Fibroblast of lung (primary cell): ENCODE data around the gene LOC101059915.

Source experiments
- DNase-seq, 2 donors: peaks; one replicate each; pipeline versions ENCODE4 v3.0.0 to v3.0.0-alpha.2; 2010; ENCODE audit warnings: low read depth in 2 of 2
- H2AFZ ChIP-seq: 2 replicates; pipeline ENCODE4 v1.5.1; 2012; ENCODE audit warnings: low read length, control low read depth, inconsistent platforms
- H3K27ac ChIP-seq: 2 replicates; pipeline ENCODE4 v1.5.1; 2011; ENCODE audit warnings: low read length, control low read depth; ENCODE audit not compliant: insufficient read depth
- H3K27me3 ChIP-seq: 2 replicates; pipeline ENCODE4 v1.5.1; 2011; ENCODE audit warnings: mild to moderate bottlenecking, low read length; ENCODE audit not compliant: control insufficient read depth, insufficient read depth
- H3K36me3 ChIP-seq: 2 replicates; pipeline ENCODE4 v1.5.1; 2011; ENCODE audit warnings: low read length; ENCODE audit not compliant: control insufficient read depth, insufficient read depth
- H3K4me1 ChIP-seq: 2 replicates; pipeline ENCODE4 v1.5.1; 2011; ENCODE audit warnings: low read length; ENCODE audit not compliant: control insufficient read depth, insufficient read depth; ENCODE audit errors: extremely low read depth
- H3K4me2 ChIP-seq: 2 replicates; pipeline ENCODE4 v1.5.1; 2011; ENCODE audit warnings: low read length, control low read depth; ENCODE audit not compliant: insufficient read depth; ENCODE audit errors: extremely low read depth
- H3K4me3 ChIP-seq, 4 experiments: fragments of 200-600 bp in 1 of 4; sonication (generic) in 1 of 4; replicated peaks in 1 of 4; 2 replicates each; pipeline ENCODE4 v1.5.1; 2011 to 2016; ENCODE audit warnings: low read length in 4 of 4, low read depth in 3 of 4, mild to moderate bottlenecking in 3 of 4, control low read depth in 2 of 4, inconsistent platforms in 1 of 4, mixed read lengths in 1 of 4; ENCODE audit not compliant: insufficient read depth in 1 of 4; ENCODE audit errors: control extremely low read depth in 1 of 4
- H3K79me2 ChIP-seq: 2 replicates; pipeline ENCODE4 v1.5.1; 2012; ENCODE audit warnings: mild to moderate bottlenecking, low read length, inconsistent platforms; ENCODE audit not compliant: control insufficient read depth, insufficient read depth
- H3K9ac ChIP-seq: 2 replicates; pipeline ENCODE4 v1.5.1; 2011; ENCODE audit warnings: mild to moderate bottlenecking, low read length, control low read depth; ENCODE audit not compliant: insufficient read depth
- H3K9me3 ChIP-seq: 2 replicates; pipeline ENCODE4 v1.5.1; 2012; ENCODE audit warnings: low read depth, low read length; ENCODE audit not compliant: control insufficient read depth, insufficient read depth
- H4K20me1 ChIP-seq: 2 replicates; pipeline ENCODE4 v1.5.1; 2011; ENCODE audit warnings: low read length; ENCODE audit not compliant: control insufficient read depth, insufficient read depth; ENCODE audit errors: extremely low read depth
- EZH2 ChIP-seq: IDR thresholded peaks from 2 replicates; pipeline ENCODE4 v1.5.1; 2012; ENCODE audit warnings: low read length, control low read depth, mild to moderate bottlenecking; ENCODE audit errors: missing control alignments
- TF ChIP-seq, protein P1 (sequence below), 2 donors: IDR thresholded peaks in 1 of 2; conservative IDR thresholded peaks in 1 of 2; 1 replicate in 1 of 2; 2 replicates in 1 of 2; pipeline ENCODE4 v1.5.1; 2011 to 2012; ENCODE audit warnings: low read length in 2 of 2, control low read depth in 1 of 2, inconsistent platforms in 1 of 2, low read depth in 1 of 2, mild to moderate bottlenecking in 1 of 2

LOC101059915 gene

DNA sequence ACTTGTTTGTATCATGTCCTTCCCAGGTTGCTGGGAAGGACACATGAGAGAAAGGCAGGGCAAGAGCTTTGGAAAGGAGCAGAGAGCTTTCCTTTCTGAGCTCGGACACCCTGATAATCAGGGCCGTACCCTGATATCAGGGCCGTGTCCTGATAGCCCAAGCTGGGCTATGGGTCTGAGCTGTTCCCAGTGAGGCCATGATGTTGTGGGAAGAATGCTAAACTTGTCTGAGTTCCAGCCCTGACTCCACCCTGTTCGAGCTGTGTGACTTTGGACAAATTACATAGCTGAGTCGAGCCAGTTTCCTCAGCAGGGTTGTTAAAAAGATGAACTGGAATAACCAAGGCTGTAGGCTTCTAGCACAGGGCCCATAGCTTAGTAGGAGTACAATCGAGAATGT is 45.7 kb upstream of the LOC101059915 start:
- no peaks in the 10 kb centered on the region for H3K27me3 ChIP-seq
- H4K20me1 ChIP-seq = no peaks in the 10 kb centered on the region
- no peaks in the 10 kb centered on the region for H3K36me3 ChIP-seq
- no peak overlapping the region for H3K9ac ChIP-seq
- peaks cover 3% of the 10 kb centered on the region for H3K4me1 ChIP-seq
- no peak overlapping the region for H3K27ac ChIP-seq
- H3K4me3 ChIP-seq = no peak overlapping the region
- no peaks in the 10 kb centered on the region for H3K79me2 ChIP-seq
- H3K4me2 ChIP-seq = no peak overlapping the region
- TF ChIP-seq EZH2 = no peak
- TF ChIP-seq, protein P1, sequence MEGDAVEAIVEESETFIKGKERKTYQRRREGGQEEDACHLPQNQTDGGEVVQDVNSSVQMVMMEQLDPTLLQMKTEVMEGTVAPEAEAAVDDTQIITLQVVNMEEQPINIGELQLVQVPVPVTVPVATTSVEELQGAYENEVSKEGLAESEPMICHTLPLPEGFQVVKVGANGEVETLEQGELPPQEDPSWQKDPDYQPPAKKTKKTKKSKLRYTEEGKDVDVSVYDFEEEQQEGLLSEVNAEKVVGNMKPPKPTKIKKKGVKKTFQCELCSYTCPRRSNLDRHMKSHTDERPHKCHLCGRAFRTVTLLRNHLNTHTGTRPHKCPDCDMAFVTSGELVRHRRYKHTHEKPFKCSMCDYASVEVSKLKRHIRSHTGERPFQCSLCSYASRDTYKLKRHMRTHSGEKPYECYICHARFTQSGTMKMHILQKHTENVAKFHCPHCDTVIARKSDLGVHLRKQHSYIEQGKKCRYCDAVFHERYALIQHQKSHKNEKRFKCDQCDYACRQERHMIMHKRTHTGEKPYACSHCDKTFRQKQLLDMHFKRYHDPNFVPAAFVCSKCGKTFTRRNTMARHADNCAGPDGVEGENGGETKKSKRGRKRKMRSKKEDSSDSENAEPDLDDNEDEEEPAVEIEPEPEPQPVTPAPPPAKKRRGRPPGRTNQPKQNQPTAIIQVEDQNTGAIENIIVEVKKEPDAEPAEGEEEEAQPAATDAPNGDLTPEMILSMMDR (conservative IDR thresholded peaks at IDR 0.05 in 1 of 2, IDR thresholded peaks at IDR 0.05 in 1 of 2; ENCODE audit: low read depth in 1 of 2, low read length in 2 of 2) = no peak
- peak; percentile 27 to 35 for DNase-seq
- no peaks in the 10 kb centered on the region for H3K9me3 ChIP-seq
- no peak overlapping the region for H2AFZ ChIP-seq

DNA sequence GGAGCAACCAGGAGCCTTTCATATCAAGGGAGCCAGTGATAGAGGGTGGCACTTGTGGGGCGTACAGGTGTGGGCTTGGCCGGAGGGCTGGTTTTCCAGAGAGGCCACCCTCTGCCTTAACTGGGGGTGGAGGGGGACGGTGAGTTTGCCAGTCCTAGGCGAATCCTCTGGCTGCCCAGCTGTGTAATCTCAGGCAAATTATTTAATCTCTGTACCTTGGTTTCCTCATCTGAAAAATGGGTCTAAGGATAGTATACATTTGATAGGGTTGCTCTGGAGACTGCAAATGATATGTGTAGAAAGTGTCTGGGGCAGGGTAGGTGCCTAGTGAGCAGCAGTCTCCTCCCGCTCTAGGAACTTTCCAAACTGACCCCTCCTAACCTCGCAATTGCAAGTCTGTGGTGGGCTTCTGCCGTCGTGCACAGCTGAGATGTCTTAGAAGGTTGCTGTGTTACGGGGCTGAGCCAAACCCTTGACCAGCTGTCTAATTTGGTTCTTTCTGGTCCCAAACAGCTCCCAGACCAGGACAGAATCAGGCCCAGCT is 45.2 kb upstream of the LOC101059915 start:
- Histone ChIP-seq H3K4me1 (peaks cover 3% of the 10 kb centered on the region), H2AFZ (no peak overlapping the region), H3K4me3 (no peak overlapping the region), H3K27ac (no peak overlapping the region), H4K20me1 (no peaks in the 10 kb centered on the region), H3K79me2 (no peaks in the 10 kb centered on the region), H3K9me3 (no peaks in the 10 kb centered on the region), H3K36me3 (no peaks in the 10 kb centered on the region), H3K9ac (no peak overlapping the region), H3K27me3 (no peaks in the 10 kb centered on the region), H3K4me2 (no peak overlapping the region)
- TF ChIP-seq, protein P1 (conservative IDR thresholded peaks at IDR 0.05 in 1 of 2, IDR thresholded peaks at IDR 0.05 in 1 of 2; ENCODE audit: low read depth in 1 of 2, low read length in 2 of 2) = no peak
- no peak for TF ChIP-seq EZH2
- DNase-seq = no peak

DNA sequence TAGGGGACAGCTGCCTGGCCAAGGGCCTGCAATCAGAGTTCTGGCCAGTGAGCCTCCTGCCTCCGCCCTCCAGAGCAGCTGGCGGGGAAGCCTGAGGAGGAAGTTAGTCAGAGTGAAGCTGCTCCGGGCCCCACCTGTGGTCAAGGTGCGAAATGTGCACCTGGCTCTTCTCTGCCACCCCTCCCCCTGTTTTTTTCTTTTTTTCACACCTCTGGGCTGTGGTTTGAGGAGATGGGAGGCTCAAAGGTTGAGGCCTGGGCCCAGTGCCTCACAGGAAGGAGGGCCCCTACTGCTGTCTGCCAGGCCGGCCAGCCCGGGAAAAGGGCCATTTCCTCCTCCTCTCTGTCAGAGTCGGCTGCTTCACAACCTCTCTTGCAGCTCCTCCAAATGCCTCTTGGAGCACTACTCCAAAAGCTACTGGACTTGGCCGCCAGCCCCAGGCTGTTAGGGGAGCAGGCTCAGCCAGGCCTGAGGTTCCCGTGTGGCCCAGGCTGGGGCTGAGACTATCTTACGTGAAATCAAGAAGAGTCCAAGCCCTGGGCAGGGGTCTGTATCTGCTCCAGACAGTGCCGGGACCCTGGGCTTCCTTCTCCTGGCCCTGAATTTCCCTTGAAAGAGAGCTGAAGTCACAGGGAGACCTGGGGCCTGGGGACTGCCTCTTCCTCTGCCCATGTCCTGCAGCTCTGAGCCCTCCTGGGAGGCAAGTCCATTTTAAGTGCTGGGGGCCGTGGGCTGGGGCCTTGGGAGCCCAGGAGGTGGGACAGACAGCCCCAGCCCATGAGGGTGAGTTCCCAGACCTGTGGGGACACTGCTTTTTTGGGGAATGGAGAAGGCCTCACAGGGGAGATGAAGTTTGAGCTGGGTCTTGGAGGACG is 44.5 kb upstream of the LOC101059915 start:
- no peak for TF ChIP-seq EZH2
- TF ChIP-seq, protein P1 (conservative IDR thresholded peaks at IDR 0.05 in 1 of 2, IDR thresholded peaks at IDR 0.05 in 1 of 2; ENCODE audit: low read depth in 1 of 2, low read length in 2 of 2) = peak in 1 of 2 donors; percentile 19
- no peaks in the 10 kb centered on the region for H3K36me3 ChIP-seq
- no peaks in the 10 kb centered on the region for H4K20me1 ChIP-seq
- H3K9ac ChIP-seq = no peak overlapping the region
- peaks cover 3% of the 10 kb centered on the region for H3K4me1 ChIP-seq
- no peaks in the 10 kb centered on the region for H3K27me3 ChIP-seq
- no peaks in the 10 kb centered on the region for H3K79me2 ChIP-seq
- no peak overlapping the region for H2AFZ ChIP-seq
- peak overlapping the region; percentile 10 for H3K27ac ChIP-seq
- no peaks in the 10 kb centered on the region for H3K9me3 ChIP-seq
- no peak overlapping the region for H3K4me2 ChIP-seq
- H3K4me3 ChIP-seq = no peak overlapping the region
- peak; percentile 66 to 72 for DNase-seq
